Activated CD4-positive, alpha-beta memory T cell treated with anti-CD3 and anti-CD28 coated beads, Interleukin-2, amount 10 ng/mL, durations not matched to agents 7 days and 5 days (primary cell): ENCODE measurements around the gene ZNF511. TPM values are rescaled to one million over a fixed set of nuclear protein-coding genes. Genes with fewer than 3 reads are reported as not detected.
"Not testable (repeated sequence)": the region's sequence is repeated elsewhere in the genome, so short reads cannot be mapped to it uniquely, and the experiment has no call there.

Experiments
- CTCF ChIA-PET: fragments of 350-600 bp; sonication (Branson Sonifier 250); formaldehyde crosslinking; loops from one replicate; lab custom pipeline; 2021; ENCODE audit warnings: antibody characterized with exemption, inconsistent platforms; lab: Charles Lee
- POLR2A ChIA-PET: fragments of 350-600 bp; sonication (Branson Sonifier 250); formaldehyde crosslinking; loops from one replicate; lab custom pipeline; 2021; ENCODE audit warnings: antibody characterized with exemption; lab: Charles Lee
- DNase-seq: peaks from one replicate; pipeline ENCODE4 v3.0.0-alpha.2; 2020
- H3K27ac Mint-ChIP-seq: one replicate; pipeline ENCODE4 v1.8.0; 2021; ENCODE audit warnings: mild to moderate bottlenecking, mixed read lengths
- H3K27me3 Mint-ChIP-seq: one replicate; pipeline ENCODE4 v1.8.0; 2021; ENCODE audit warnings: mixed read lengths
- H3K36me3 Mint-ChIP-seq: one replicate; pipeline ENCODE4 v1.8.0; 2021; ENCODE audit warnings: low read depth, mixed read lengths
- H3K4me1 Mint-ChIP-seq: one replicate; pipeline ENCODE4 v1.8.0; 2021; ENCODE audit warnings: mixed read lengths
- H3K4me3 Mint-ChIP-seq: one replicate; pipeline ENCODE4 v1.8.0; 2021; ENCODE audit warnings: mild to moderate bottlenecking, mixed read lengths
- H3K9me3 Mint-ChIP-seq: one replicate; pipeline ENCODE4 v1.8.0; 2021; ENCODE audit warnings: mixed read lengths
- total RNA-seq, 2 experiments: library from RNA; stranded (reverse); gene quantifications; one replicate each; pipeline ENCODE4 v1.2.3, GENCODE V29; 2021

Gene ZNF511
- total RNA-seq, 2 experiments from 2014 or later, result 45.7 to 52.7 TPM

- H3K4me1 Mint-ChIP-seq, result peaks cover 7% of the 10 kb centered on the region
- no peaks in the 10 kb centered on the region for H3K9me3 Mint-ChIP-seq
- H3K27ac Mint-ChIP-seq, result no peak overlapping the region
- POLR2A ChIA-PET, result no interaction called here
- H3K27me3 Mint-ChIP-seq, result no peaks in the 10 kb centered on the region
- H3K4me3 Mint-ChIP-seq, result no peak overlapping the region
- DNase-seq, result no peak
- H3K36me3 Mint-ChIP-seq, result peaks cover 17% of the 10 kb centered on the region
- CTCF ChIA-PET, result no interaction called here
These were observed 4.5 kb downstream of the ZNF511 start for GRCh38 chr10:133313192-133313591.

- peaks cover 15% of the 10 kb centered on the region for H3K36me3 Mint-ChIP-seq
- CTCF ChIA-PET, result interaction anchor here (0.6 to 1.9 kb wide), 5 partner anchors 9 to 171 kb away, joined by 3 to 9 read pairs (median 4); no protein-coding TSS in a partner anchor
- H3K4me3 Mint-ChIP-seq, result no peak overlapping the region
- H3K27ac Mint-ChIP-seq, result no peak overlapping the region
- H3K27me3 Mint-ChIP-seq, result peaks cover 6% of the 10 kb centered on the region
- no peaks in the 10 kb centered on the region for H3K9me3 Mint-ChIP-seq
- POLR2A ChIA-PET, result no interaction called here
- H3K4me1 Mint-ChIP-seq, result peaks cover 16% of the 10 kb centered on the region
- no peak for DNase-seq
These were observed 6.2 kb downstream of the ZNF511 start for GRCh38 chr10:133314911-133315310.

GRCh38 chr10:133315847-133316246 lies 7.1 kb downstream of the ZNF511 start:
- Mint-ChIP-seq H3K27ac (no peak overlapping the region), H3K27me3 (peaks cover 10% of the 10 kb centered on the region), H3K36me3 (peaks cover 8% of the 10 kb centered on the region), H3K4me1 (peaks cover 15% of the 10 kb centered on the region), H3K4me3 (no peak overlapping the region), H3K9me3 (peaks cover 3% of the 10 kb centered on the region)
- POLR2A ChIA-PET, result no interaction called here
- CTCF ChIA-PET, result interaction anchor here (1.0 to 1.9 kb wide), 4 partner anchors 9 to 172 kb away, joined by 3 to 9 read pairs (median 6); no protein-coding TSS in a partner anchor
- DNase-seq, result no peak

GRCh38 chr10:133316266-133316665 lies 7.6 kb downstream of the ZNF511 start:
- H3K9me3 Mint-ChIP-seq, result peaks cover 3% of the 10 kb centered on the region
- peaks cover 7% of the 10 kb centered on the region for H3K36me3 Mint-ChIP-seq
- H3K4me3 Mint-ChIP-seq, result no peak overlapping the region
- DNase-seq, result no peak
- H3K4me1 Mint-ChIP-seq, result peaks cover 15% of the 10 kb centered on the region
- H3K27me3 Mint-ChIP-seq, result peaks cover 10% of the 10 kb centered on the region
- no peak overlapping the region for H3K27ac Mint-ChIP-seq
- ChIA-PET CTCF (interaction anchor here (1.3 to 1.9 kb wide), 2 partner anchors 13 to 173 kb away, joined by 6 to 9 read pairs; no protein-coding TSS in a partner anchor), POLR2A (no interaction called here)

- H3K4me1 Mint-ChIP-seq, result peaks cover 15% of the 10 kb centered on the region
- ChIA-PET CTCF (interaction anchor here (1.3 kb wide), 1 partner anchor 13 kb away, joined by 6 read pairs; no protein-coding TSS in a partner anchor), POLR2A (no interaction called here)
- peaks cover 7% of the 10 kb centered on the region for H3K36me3 Mint-ChIP-seq
- no peak overlapping the region for H3K4me3 Mint-ChIP-seq
- no peak for DNase-seq
- peaks cover 3% of the 10 kb centered on the region for H3K9me3 Mint-ChIP-seq
- H3K27me3 Mint-ChIP-seq, result peaks cover 10% of the 10 kb centered on the region
- no peak overlapping the region for H3K27ac Mint-ChIP-seq
These were observed 8.0 kb downstream of the ZNF511 start for GRCh38 chr10:133316732-133317131.

- H3K27ac Mint-ChIP-seq, result no peak overlapping the region
- H3K27me3 Mint-ChIP-seq, result peaks cover 12% of the 10 kb centered on the region
- H3K4me3 Mint-ChIP-seq, result peak overlapping the region; percentile 54
- H3K36me3 Mint-ChIP-seq, result no peaks in the 10 kb centered on the region
- POLR2A ChIA-PET, result no interaction called here
- peaks cover 3% of the 10 kb centered on the region for H3K9me3 Mint-ChIP-seq
- peaks cover 15% of the 10 kb centered on the region for H3K4me1 Mint-ChIP-seq
- peak; percentile 75 for DNase-seq
- CTCF ChIA-PET, result interaction anchor here (0.6 to 0.7 kb wide), 2 partner anchors 11 to 16 kb away, joined by 3 read pairs; no protein-coding TSS in a partner anchor
These were observed 9.9 kb downstream of the ZNF511 start for GRCh38 chr10:133318494-133319127.

GRCh38 chr10:133320852-133321422 lies 12.2 kb downstream of the ZNF511 start:
- H3K36me3 Mint-ChIP-seq, H3K4me3 Mint-ChIP-seq, DNase-seq, POLR2A ChIA-PET, H3K9me3 Mint-ChIP-seq, H3K27ac Mint-ChIP-seq: not testable (repeated sequence)
- CTCF ChIA-PET, result interaction anchor here (0.7 to 1.7 kb wide), 3 partner anchors 9 to 26 kb away, joined by 4 to 11 read pairs (median 4); no protein-coding TSS in a partner anchor
- Mint-ChIP-seq H3K27me3 (peaks cover 15% of the 10 kb centered on the region), H3K4me1 (peaks cover 20% of the 10 kb centered on the region)

DNA sequence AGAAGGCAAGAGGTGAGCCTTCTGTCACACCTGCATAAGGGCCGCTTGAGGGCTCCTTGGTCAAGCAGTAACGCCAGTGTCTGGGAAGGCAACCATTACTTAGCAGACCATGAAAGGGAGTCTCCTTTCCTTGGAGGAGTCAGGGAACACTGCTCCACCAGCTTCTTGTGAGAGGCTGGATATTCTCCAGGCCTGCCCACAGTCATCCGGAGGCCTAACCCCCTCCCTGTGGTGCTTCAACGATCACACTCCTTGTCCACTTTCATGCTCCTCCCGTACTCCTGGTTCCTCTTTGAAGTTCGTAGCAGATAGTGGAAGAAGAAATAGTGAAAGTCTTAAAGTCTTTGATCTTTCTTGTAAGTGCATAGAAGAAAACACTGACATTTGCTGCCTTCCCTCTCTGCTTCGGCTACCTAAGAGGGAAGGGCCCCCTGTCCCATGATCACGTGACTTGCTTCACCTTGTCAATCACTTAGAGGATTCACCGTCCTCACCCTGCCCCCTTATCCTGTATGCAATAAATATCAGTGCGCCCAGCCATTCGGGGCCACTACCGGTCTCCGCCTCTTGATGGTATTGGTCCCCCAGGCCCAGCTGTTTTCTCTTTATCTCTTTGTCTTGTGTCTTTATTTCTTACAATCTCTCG lies 13.5 kb downstream of the ZNF511 start:
- H3K36me3 Mint-ChIP-seq, POLR2A ChIA-PET, H3K4me3 Mint-ChIP-seq, DNase-seq, H3K9me3 Mint-ChIP-seq, H3K27ac Mint-ChIP-seq: not testable (repeated sequence)
- peaks cover 27% of the 10 kb centered on the region for H3K27me3 Mint-ChIP-seq
- CTCF ChIA-PET, result interaction anchor here (1.7 kb wide), 1 partner anchor 7 kb away, joined by 11 read pairs; no protein-coding TSS in a partner anchor
- H3K4me1 Mint-ChIP-seq, result peaks cover 15% of the 10 kb centered on the region

DNA sequence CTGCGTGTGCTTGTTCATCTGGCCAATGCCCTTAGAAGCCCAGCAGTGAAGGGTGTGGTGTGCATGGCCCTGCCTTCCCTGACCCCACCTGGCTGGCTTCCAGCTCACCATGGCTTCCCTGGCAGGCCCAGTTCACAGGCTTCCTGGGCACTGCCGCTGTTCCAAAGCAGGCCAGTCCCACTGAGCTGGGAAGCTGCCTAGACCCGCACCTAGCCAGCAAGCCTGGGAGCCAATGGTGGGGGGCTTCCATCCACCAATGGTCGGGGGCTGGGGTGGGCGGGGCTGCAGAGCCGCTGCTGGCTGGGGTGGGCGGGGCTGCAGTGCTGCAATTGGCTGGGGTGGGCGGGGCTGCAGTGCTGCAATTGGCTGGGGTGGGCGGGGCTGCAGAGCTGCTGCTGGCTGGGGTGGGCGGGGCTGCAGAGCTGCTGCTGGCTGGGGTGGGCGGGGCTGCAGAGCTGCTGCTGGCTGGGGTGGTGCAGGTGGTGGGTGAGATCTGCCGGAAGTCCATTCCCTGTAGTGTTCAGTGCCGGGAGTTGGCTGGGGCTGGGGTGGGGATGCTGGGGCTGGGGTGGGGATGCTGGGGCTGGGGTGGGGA lies 15.6 kb downstream of the ZNF511 start:
- POLR2A ChIA-PET, result interaction anchor here (1.0 kb wide), 1 partner anchor 17 kb away, joined by 3 read pairs; no protein-coding TSS in a partner anchor
- H3K27me3 Mint-ChIP-seq, result peaks cover 39% of the 10 kb centered on the region

GRCh38 chr10:133324857-133325260 lies 16.1 kb downstream of the ZNF511 start:
- H3K9me3 Mint-ChIP-seq, result peaks cover 3% of the 10 kb centered on the region
- H3K4me3 Mint-ChIP-seq, result no peak overlapping the region
- DNase-seq, result no peak
- no peaks in the 10 kb centered on the region for H3K36me3 Mint-ChIP-seq
- H3K4me1 Mint-ChIP-seq, result peaks cover 9% of the 10 kb centered on the region
- H3K27me3 Mint-ChIP-seq, result peaks cover 40% of the 10 kb centered on the region
- ChIA-PET CTCF (interaction anchor here (1.0 to 1.2 kb wide), 2 partner anchors 10 to 17 kb away, joined by 5 to 6 read pairs; no protein-coding TSS in a partner anchor), POLR2A (no interaction called here)
- H3K27ac Mint-ChIP-seq, result no peak overlapping the region

More for the DNA sequence above, 15.6 kb downstream of the ZNF511 start:
- DNase-seq, result peak; percentile 64
- peaks cover 3% of the 10 kb centered on the region for H3K9me3 Mint-ChIP-seq
- H3K27ac Mint-ChIP-seq, result no peak overlapping the region
- H3K4me1 Mint-ChIP-seq, result peaks cover 8% of the 10 kb centered on the region
- no peaks in the 10 kb centered on the region for H3K36me3 Mint-ChIP-seq
- H3K4me3 Mint-ChIP-seq, result no peak overlapping the region
- CTCF ChIA-PET, result interaction anchor here (1.0 to 1.2 kb wide), 2 partner anchors 9 to 16 kb away, joined by 5 to 6 read pairs; no protein-coding TSS in a partner anchor

DNA sequence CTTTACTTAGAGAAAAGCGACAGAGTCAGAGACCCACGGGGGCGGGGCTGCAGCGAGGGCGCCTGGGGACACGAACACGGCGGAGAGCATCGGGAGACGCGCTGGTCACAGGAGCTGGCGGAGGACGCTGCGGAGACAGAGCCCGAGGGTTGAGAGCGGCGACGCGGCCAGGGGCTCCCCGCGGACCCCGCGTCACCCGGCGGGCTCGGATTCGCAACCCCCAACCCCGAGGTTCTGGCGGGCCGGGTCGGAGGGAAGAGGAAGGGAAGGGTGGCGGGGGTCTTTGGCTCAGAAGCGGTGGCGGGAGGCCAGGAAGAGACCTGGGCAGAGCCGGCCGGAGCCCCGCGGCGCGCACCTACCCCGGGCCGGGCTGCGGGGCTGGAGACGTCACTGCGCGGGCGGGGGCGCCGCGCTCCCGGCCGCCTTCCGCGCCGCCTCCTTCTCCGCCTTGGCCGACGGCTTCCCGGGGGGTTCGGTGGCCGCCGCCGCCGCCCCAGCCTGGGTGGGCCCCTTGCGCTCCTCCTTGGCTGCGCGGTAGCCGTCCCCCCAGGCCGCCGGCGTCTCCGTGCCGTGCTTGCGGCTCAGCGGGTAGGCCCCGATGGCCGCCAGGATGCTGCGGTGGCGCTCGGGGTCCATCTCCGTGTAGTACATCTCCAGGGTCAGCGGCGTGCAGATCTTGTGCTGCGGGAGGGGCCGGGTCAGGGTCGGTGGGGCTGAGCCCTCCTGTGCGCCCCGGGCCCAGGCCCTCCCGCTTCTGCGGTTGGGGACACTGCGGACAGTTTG lies 16.9 kb downstream of the ZNF511 start:
- H3K36me3 Mint-ChIP-seq, result no peaks in the 10 kb centered on the region
- H3K9me3 Mint-ChIP-seq, result no peaks in the 10 kb centered on the region
- CTCF ChIA-PET, result no interaction called here
- peaks cover 39% of the 10 kb centered on the region for H3K27me3 Mint-ChIP-seq
- no peak for DNase-seq
- H3K4me3 Mint-ChIP-seq, result no peak overlapping the region
- POLR2A ChIA-PET, result no interaction called here
- H3K4me1 Mint-ChIP-seq, result peaks cover 11% of the 10 kb centered on the region
- no peak overlapping the region for H3K27ac Mint-ChIP-seq

DNA sequence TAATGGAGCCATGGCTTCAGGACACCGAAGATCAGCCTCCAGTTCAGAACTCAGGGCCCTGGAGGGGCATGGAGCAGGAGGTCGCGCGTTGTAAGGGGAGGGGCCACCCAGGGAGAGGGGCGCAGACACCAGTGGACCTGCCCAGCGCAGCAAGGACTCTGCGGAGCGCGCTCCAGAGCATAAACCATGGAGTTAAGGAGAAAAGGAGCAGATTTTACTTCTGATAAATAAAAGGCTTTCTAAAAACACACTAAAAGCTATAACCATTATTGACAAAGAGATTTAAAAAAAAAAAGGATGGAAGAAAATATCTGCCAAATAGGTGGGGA lies 17.5 kb downstream of the ZNF511 start:
- CTCF ChIA-PET, result no interaction called here
- POLR2A ChIA-PET, result no interaction called here

More for the DNA sequence above, 17.5 kb downstream of the ZNF511 start:
- Mint-ChIP-seq H3K9me3 (no peaks in the 10 kb centered on the region), H3K27me3 (peaks cover 45% of the 10 kb centered on the region), H3K4me1 (peaks cover 11% of the 10 kb centered on the region), H3K36me3 (no peaks in the 10 kb centered on the region), H3K27ac (no peak overlapping the region), H3K4me3 (no peak overlapping the region)
- DNase-seq, result no peak
